Upper lobe of right lung (tissue), 1 donor: Measurements from ENCODE around the gene THAP5. TPM values are rescaled to one million over a fixed set of nuclear protein-coding genes. Genes with fewer than 3 reads are reported as not detected.

ENCODE experiments used
- ATAC-seq: fragments of 200-7000 bp; cut with Tn5 transposase; one replicate; pipeline ENCODE4 v1.9.1; 2020; ENCODE audit warnings: mild to moderate bottlenecking, moderate library complexity
- DNase-seq: peaks from one replicate; pipeline ENCODE4 v3.0.0-alpha.2; 2020
- H3K27ac ChIP-seq: fragments of 200-600 bp; one replicate; pipeline ENCODE4 v1.8.0; 2022
- H3K27me3 ChIP-seq: fragments of 200-600 bp; one replicate; pipeline ENCODE4 v1.8.0; 2022; ENCODE audit warnings: mild to moderate bottlenecking
- H3K36me3 ChIP-seq: fragments of 200-600 bp; one replicate; pipeline ENCODE4 v1.8.0; 2022
- H3K4me1 ChIP-seq: fragments of 200-600 bp; one replicate; pipeline ENCODE4 v1.8.0; 2022
- H3K4me3 ChIP-seq: fragments of 200-600 bp; one replicate; pipeline ENCODE4 v1.8.0; 2022; ENCODE audit warnings: mild to moderate bottlenecking
- H3K9me3 ChIP-seq: fragments of 200-600 bp; one replicate; pipeline ENCODE4 v1.8.0; 2022
- intact Hi-C: fragments of 100-400 bp; cut with DNase I; formaldehyde crosslinking; loops from one replicate; pipeline ENCODE4 v1.11.0; 2022
- total RNA-seq: library from RNA; stranded (reverse); fragmentation: NEBNext Ultra II Directional; extraction: Animal tissue kit (Norgen Biotek cat#: 25700); gene quantifications from one replicate; pipeline ENCODE4 v1.2.1, GENCODE V29; 2021
- TF ChIP-seq, protein P1 (sequence below): fragments of 200-600 bp; IDR thresholded peaks from one replicate; pipeline ENCODE4 v1.8.0; 2022; ENCODE audit warnings: antibody characterized with exemption
- donor health status: DM: no; HTN: yes; CAD: no; lungs with severe emphysema.

THAP5 gene
- total RNA-seq, 1 donor from 2014 or later, result 26.3 TPM

GRCh38 chr7:108611268-108611667, 41.8 kb upstream of the THAP5 start:
- no peaks in the 10 kb centered on the region for H3K27me3 ChIP-seq
- intact Hi-C loops, result no loop called here
- no peak overlapping the region for H3K27ac ChIP-seq
- no peaks in the 10 kb centered on the region for H3K36me3 ChIP-seq
- no peak overlapping the region for H3K4me3 ChIP-seq
- ATAC-seq (peak; percentile 39), DNase-seq (no peak)
- TF ChIP-seq, protein P1, sequence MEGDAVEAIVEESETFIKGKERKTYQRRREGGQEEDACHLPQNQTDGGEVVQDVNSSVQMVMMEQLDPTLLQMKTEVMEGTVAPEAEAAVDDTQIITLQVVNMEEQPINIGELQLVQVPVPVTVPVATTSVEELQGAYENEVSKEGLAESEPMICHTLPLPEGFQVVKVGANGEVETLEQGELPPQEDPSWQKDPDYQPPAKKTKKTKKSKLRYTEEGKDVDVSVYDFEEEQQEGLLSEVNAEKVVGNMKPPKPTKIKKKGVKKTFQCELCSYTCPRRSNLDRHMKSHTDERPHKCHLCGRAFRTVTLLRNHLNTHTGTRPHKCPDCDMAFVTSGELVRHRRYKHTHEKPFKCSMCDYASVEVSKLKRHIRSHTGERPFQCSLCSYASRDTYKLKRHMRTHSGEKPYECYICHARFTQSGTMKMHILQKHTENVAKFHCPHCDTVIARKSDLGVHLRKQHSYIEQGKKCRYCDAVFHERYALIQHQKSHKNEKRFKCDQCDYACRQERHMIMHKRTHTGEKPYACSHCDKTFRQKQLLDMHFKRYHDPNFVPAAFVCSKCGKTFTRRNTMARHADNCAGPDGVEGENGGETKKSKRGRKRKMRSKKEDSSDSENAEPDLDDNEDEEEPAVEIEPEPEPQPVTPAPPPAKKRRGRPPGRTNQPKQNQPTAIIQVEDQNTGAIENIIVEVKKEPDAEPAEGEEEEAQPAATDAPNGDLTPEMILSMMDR, result no peak
- H3K4me1 ChIP-seq, result no peaks in the 10 kb centered on the region
- no peaks in the 10 kb centered on the region for H3K9me3 ChIP-seq

GRCh38 chr7:108609643-108610042, 40.1 kb upstream of the THAP5 start:
- intact Hi-C loops, result no loop called here
- DNase-seq (no peak), ATAC-seq (no peak)
- no peaks in the 10 kb centered on the region for H3K9me3 ChIP-seq
- no peaks in the 10 kb centered on the region for H3K27me3 ChIP-seq
- no peaks in the 10 kb centered on the region for H3K4me1 ChIP-seq
- H3K27ac ChIP-seq, result no peak overlapping the region
- no peak overlapping the region for H3K4me3 ChIP-seq
- TF ChIP-seq, protein P1, result no peak
- H3K36me3 ChIP-seq, result no peaks in the 10 kb centered on the region

DNA sequence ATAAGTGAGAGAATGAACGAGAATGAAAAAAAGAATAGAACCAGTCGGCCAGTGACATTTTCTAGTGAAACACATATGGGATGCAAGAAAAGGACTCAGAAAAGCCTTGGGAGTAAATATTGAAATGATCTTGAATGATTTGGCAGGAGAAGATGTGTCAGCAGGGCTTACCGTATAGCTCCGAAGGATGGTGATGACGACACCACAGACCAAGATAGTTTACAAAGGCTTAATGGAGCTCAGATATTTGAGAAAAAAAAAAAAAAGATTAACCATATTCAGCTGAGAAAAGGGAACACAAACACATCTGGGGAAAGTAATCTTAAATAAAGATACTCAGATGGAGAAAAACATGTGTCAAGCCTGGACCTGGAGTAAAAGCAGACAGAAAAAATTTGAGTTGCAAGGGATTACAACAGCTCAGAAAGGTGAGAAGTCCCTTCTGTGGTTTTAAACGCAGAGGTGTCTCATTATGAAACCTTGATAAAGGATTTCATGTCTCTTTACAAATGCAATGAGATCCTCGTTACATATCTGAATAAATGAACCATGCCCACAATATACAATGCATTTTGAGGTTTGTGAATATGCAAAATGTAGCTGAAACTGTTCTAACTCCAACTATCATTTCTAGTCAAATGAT, 36.2 kb upstream of the THAP5 start:
- ATAC-seq (no peak), DNase-seq (no peak)
- H3K4me3 ChIP-seq, result no peak overlapping the region
- no peaks in the 10 kb centered on the region for H3K27me3 ChIP-seq
- H3K9me3 ChIP-seq, result no peaks in the 10 kb centered on the region
- H3K27ac ChIP-seq, result no peak overlapping the region
- no peaks in the 10 kb centered on the region for H3K4me1 ChIP-seq
- H3K36me3 ChIP-seq, result no peaks in the 10 kb centered on the region
- TF ChIP-seq, protein P1, result no peak
- intact Hi-C loops, result no loop called here

GRCh38 chr7:108604307-108605077, 35.0 kb upstream of the THAP5 start:
- Histone ChIP-seq H3K27me3 (no peaks in the 10 kb centered on the region), H3K4me1 (no peaks in the 10 kb centered on the region), H3K36me3 (no peaks in the 10 kb centered on the region), H3K9me3 (no peaks in the 10 kb centered on the region), H3K27ac (no peak overlapping the region), H3K4me3 (no peak overlapping the region)
- DNase-seq (no peak), ATAC-seq (no peak)
- TF ChIP-seq, protein P1, result no peak
- intact Hi-C loops, result no loop called here

GRCh38 chr7:108603656-108604306, 34.3 kb upstream of the THAP5 start:
- intact Hi-C loops, result no loop called here
- DNase-seq (no peak), ATAC-seq (no peak)
- Histone ChIP-seq H3K4me1 (no peaks in the 10 kb centered on the region), H3K27me3 (no peaks in the 10 kb centered on the region), H3K27ac (no peak overlapping the region), H3K36me3 (no peaks in the 10 kb centered on the region), H3K4me3 (no peak overlapping the region), H3K9me3 (no peaks in the 10 kb centered on the region)
- TF ChIP-seq, protein P1, result no peak
